GM15510 (cell line): Measurements from ENCODE around the gene EBF4.

Experiments used
- POLR2A ChIP-seq: IDR thresholded peaks from 3 replicates; pipeline ENCODE4 v1.6.1; 2011; ENCODE audit warnings: borderline replicate concordance; ENCODE audit not compliant: insufficient read length; ENCODE audit errors: extremely low read depth

The EBF4 gene

DNA sequence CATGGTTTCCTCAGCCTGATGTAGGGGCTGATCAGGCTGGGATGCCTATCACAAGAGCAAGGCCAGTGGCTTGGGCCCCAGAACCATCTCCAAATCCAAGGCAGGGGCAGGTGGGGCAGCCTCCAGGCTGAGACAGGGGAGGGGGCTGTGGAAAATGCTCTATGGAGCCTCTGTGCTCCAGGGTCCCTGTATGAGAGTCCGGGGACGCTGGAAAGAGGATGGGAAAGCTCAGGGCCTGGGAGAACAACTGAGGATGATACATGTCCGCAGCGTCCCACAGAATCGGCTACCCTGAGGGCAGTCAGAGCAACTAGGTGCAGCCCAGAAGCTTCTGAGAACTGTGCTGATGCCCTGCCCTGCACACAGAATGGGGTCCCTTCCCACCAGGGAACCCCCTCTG is 64.4 kb downstream of the EBF4 start:
- TF ChIP-seq POLR2A: no peak

DNA sequence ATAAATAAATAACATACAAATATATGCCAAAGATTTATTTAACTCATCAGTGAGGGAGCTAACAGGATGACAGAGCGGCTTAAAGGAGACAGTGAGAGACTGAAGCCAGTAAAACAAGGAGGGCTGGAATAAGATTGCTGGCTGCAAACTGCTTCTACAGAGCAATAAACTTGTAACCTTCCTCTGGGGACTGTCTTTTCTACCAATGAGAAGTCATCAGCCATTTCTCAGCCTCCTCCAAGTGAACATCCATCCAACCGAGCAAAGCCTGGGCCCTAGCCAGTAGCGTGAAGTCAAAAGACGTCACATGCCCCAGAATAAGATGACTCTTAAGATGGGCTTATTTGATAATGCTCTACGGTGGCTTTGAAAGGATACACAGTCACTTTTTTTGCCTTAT is 65.4 kb downstream of the EBF4 start:
- no peak for TF ChIP-seq POLR2A

DNA sequence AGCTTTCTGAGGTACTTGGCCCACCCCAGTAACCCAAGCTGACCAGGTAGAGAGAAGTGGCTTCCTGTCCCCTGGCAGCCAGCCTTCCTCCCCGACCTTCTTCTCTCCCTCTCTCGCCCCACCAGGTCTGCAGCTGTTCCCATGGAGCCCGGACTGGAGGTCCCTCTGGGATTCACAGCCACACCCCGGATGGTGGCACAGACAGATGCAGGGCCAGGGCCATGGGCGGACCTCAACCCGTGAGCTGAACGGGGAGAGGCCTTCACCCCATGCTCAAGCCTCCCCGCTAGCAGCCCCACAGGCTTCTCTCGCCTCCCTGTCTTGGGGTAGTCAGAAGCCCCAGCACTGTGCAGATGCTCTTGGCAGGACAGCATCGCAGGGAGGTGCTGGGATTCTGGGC is 66.6 kb downstream of the EBF4 start:
- no peak for TF ChIP-seq POLR2A

GRCh38 chr20:2759603-2760296 is 67.2 kb downstream of the EBF4 start:
- TF ChIP-seq POLR2A: no peak

GRCh38 chr20:2760297-2760951 is 67.8 kb downstream of the EBF4 start:
- no peak for TF ChIP-seq POLR2A

GRCh38 chr20:2760952-2761305 is 68.3 kb downstream of the EBF4 start:
- no peak for TF ChIP-seq POLR2A

GRCh38 chr20:2761885-2762284 is 69.3 kb downstream of the EBF4 start:
- no peak for TF ChIP-seq POLR2A

DNA sequence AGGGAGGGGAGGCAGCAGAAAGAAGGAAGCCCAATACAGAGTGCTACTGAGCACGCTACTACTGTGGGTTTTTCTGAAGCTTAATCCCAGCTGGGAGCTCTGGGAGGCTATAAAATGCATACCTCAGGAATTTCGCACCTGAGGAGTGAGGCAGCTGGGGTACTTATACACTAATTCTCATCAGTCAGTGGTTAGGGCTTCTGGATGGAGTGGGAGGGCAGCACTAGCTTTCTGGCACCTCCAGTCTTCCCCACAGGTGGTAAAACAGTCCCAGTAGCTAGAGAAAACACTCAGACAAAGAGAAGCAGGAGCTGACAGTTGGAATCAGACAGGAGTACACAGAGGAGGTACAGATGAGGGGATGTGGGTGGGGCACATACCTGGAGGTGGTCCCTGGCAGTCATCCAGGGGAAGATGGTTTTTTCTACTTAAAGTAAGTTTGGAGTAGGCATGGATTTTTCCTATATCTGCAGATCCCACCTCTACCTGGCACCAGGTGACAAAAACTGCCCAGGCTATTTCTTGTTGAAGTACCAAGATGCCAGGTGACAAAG is 70.1 kb downstream of the EBF4 start:
- no peak for TF ChIP-seq POLR2A

DNA sequence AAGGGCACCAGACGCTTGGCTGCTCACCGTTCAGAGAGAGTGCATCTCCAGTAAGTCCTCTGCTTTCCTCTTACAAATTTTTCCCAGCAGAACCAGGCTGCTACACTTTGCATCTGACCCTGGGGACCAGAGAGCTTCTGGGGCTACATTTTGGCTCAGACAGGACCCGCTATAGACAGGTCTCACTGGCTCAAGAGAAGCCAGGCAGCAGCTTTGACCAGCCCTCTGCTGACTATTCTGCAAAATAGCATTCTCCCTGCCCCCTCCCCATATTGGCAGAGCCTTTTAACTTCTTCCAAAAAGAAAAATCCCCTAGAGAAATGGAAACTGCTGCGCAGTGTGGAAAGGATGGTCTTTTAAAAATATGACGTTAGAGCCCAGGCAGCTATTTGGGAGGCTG is 70.6 kb downstream of the EBF4 start:
- no peak for TF ChIP-seq POLR2A

- no peak for TF ChIP-seq POLR2A
Measured at GRCh38 chr20:2767768-2768631, 75.4 kb downstream of the EBF4 start.

DNA sequence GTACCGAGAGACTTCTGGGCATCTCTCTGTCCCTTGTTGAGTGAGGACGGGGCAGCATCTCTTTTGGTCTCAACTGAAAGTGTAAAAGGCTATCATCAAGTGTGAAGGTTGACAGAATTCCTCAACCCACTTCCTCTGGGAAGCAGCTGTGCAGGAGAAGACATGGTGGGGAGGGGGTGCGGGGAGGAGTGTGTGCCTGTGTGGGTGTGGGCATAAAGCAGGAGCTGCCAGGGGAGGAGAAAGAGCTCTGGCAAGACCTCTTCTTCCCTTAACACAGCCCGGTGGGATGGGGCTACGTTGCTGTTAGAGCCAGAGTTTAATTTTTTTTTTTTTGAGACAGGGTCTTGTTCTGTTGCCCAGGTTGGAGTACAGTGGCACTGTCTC is 76.0 kb downstream of the EBF4 start:
- no peak for TF ChIP-seq POLR2A

DNA sequence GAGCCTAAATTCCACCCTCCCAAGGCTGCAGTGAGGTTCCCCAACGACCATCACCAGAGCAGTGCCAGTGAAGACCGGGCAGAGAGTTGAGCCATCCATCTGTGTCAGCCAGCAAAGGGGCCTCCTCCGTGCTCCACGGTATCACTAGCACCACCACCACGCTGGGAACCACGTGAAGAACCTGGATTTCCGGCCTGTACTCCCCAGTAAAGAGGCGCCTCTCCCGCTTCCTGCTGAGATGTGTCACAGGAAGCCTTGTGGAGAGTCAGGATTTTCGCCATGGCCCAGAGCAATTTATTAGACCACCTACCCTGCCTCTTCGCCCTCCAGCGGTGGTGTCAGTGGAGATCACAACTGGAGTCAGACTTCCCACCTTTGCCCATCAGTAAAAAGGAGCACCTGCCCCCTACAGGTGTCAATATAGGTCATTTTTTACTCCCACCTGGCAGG is 79.1 kb downstream of the EBF4 start:
- TF ChIP-seq POLR2A: no peak

GRCh38 chr20:2773812-2774211 is 81.2 kb downstream of the EBF4 start:
- no peak for TF ChIP-seq POLR2A

GRCh38 chr20:2775139-2775538 is 82.6 kb downstream of the EBF4 start:
- TF ChIP-seq POLR2A: no peak

DNA sequence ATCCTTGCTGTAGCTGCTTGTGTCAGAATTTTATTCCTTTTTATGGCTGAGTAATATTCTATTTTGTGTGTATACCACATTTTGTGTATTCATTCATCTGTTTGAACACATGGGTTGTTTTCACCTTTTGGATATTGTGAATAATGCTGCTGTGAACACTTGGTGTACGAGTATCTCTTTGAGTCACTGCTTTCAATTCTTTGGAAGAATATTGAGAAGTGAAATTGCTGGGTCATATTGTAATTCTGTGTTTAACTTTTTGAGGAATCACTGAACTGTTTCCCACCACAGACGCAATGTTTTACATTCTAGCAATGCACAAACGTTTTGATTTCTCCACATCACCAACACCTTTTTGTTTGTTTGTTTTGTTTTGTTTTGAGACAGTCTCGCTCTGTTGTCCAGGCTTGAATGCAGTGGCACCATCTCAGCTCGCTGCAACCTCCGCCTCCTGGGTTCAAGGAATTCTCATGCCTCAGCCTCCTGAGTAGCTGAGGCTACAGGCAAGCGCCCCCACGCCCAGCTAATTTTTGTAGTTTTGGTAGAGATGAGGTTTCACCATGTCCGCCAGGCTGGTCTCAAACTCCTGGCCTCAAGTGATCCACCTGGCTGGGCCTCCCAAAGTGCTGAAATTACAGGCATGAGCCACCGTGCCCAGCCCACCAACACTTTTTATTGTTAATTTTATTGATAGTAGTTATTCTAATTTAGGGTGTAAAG is 86.2 kb downstream of the EBF4 start:
- no peak for TF ChIP-seq POLR2A

GRCh38 chr20:2780948-2781347 is 88.4 kb downstream of the EBF4 start:
- no peak for TF ChIP-seq POLR2A
